ENCODE measurements around the gene KIF15.

GRCh38 chr3:44782891-44783290 is 21.3 kb downstream of the KIF15 start:
- TF ChIP-seq, protein P1, sequence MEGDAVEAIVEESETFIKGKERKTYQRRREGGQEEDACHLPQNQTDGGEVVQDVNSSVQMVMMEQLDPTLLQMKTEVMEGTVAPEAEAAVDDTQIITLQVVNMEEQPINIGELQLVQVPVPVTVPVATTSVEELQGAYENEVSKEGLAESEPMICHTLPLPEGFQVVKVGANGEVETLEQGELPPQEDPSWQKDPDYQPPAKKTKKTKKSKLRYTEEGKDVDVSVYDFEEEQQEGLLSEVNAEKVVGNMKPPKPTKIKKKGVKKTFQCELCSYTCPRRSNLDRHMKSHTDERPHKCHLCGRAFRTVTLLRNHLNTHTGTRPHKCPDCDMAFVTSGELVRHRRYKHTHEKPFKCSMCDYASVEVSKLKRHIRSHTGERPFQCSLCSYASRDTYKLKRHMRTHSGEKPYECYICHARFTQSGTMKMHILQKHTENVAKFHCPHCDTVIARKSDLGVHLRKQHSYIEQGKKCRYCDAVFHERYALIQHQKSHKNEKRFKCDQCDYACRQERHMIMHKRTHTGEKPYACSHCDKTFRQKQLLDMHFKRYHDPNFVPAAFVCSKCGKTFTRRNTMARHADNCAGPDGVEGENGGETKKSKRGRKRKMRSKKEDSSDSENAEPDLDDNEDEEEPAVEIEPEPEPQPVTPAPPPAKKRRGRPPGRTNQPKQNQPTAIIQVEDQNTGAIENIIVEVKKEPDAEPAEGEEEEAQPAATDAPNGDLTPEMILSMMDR (IDR thresholded peaks at IDR 0.05; ENCODE audit: borderline replicate concordance, extremely low read depth, low read length, poor library complexity, severe bottlenecking) = no peak
- TF ChIP-seq EZH2 (IDR thresholded peaks at IDR 0.05; ENCODE audit: borderline replicate concordance, low read depth, low read length, severe bottlenecking) = no peak

Measured in DND-41 (cell line).